ENCODE measurements around the gene ZNF30.
A peak's percentile ranks its signal among the peaks of the same experiment; 100 is the strongest.
"Not testable (repeated sequence)": the region's sequence is repeated elsewhere in the genome, so short reads cannot be mapped to it uniquely, and the experiment has no call there.

ZNF30 gene

DNA sequence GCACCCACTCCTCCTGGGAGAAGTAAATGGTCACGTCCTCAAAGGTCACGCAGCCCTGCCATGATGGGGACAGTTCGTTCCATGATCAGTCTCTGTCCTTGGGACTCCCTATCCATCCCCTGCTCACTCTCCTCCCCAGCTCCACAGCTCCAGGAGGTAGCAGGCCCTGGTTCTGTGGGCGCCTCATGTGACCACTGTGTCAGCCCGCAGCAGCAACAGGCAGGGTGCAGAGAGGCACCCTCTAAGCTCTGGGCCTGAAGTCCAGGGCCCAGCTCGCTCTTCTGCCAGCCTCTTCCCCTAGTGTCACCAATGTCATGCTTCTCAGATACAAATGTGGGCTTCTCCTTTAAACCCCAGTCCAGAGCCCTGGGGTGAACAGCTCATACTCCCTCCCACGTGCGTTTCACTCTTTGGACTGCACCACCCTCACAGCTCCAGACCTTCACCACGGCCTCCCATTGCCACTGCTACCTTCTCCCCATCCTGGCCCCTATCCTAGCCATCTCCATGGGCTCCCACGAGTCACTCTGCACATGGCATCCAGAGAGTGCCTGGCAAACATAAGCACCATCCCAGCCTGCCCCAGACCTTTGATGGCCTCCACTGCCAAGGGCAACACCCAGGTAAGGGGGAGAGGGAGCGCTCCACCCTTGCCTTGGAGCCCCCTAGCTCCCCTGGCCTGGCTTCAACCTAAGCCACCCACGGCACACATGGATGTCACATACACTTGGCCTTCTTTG, 34.4 kb downstream of the ZNF30 start:
- DNase-seq: no peak

GRCh38 chr19:34961775-34962686, 35.3 kb downstream of the ZNF30 start:
- no peak for DNase-seq

GRCh38 chr19:34962687-34963572, 36.2 kb downstream of the ZNF30 start:
- peak; percentile 68 for DNase-seq

DNA sequence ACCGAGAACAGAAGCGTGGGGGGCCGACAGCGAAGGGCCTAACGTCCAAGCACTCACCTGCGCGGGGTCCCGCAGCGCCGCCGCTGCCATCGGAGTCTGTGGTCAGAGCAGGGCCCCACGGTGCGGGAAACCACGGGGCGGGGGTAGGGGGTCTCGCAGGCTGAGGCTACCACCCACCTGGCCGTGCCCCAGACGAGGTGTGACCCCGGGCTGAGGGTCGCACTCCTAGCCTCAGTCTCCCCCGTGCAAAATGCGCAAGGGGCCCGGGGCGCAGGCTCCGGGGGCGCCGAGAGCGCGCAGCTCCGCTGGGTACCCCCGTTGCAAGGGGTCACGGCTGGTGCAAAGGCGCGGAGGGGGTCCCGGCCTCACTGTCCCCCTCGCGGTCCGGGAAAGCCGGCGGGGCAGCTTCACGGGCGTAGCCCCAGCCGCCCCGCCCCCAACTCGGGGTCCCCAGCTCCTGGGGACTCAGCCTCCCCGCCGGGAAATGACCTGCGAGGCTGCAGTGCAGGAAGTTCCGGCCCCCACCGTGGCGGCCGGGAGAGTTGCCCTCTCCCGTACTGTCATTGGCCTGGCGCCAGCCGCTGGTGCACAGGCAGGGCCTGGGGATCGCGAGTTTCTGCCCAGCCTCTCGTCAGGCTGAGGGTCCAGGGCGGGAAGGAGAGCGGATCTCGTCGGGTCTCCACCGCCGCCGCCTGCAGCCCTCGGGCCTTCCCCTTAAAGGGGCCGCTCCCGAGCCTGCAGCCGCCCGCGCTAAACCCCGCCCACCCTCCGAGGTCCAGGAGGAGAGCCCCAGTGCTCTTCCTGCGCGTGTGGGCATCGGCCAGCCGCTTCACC, 37.1 kb downstream of the ZNF30 start, which contains the start of gene ZNF792:
Gene ZNF792 (minus strand): TSS at position 657 of the 834 bp plus-strand sequence. CDS start 567 bp downstream, at position 90.
- peak; percentile 82 for DNase-seq

DNA sequence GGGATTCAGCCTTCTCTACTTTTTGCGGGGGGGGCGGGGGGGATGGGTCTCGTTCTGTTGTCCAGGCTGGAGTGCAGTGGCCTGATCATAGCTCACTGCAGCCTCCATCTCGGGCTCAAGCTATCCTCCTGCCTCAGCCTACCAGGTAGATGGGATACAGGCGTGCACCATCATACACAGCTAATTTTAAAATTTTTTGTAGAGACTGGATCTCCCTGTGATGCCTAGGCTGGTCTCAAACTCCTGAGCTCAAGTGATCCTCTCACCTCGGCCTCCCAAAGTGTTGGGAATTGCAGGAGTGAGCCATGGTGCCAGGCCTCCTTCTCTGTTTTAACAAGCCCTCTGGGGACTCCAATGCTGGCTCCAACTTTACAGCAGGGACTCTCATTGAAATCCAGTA, 37.9 kb downstream of the ZNF30 start:
- DNase-seq: no peak

- DNase-seq: not testable (repeated sequence)
Observed at GRCh38 chr19:34965505-34965904, 38.8 kb downstream of the ZNF30 start.

GRCh38 chr19:34967551-34967950, 40.8 kb downstream of the ZNF30 start:
- DNase-seq: no peak

DNA sequence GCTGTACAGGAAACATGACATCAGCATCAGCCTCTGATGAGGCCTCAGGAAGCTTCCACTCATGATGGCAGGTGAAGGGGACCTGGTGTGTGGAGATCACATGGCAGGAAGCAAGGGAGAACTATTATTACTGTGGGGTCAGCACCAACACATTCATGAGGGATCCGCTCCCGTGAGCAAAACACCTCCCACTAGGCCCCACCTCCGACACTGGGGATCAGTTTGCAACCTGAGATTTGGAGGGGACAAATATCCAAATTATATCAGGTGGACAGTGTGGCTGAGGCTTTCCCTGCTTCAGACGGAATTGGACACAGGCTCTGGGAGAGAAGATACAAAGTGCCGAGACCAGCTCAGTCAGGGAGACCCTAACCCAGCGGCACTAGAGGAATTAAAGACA, 43.0 kb downstream of the ZNF30 start:
- DNase-seq: no peak

DNA sequence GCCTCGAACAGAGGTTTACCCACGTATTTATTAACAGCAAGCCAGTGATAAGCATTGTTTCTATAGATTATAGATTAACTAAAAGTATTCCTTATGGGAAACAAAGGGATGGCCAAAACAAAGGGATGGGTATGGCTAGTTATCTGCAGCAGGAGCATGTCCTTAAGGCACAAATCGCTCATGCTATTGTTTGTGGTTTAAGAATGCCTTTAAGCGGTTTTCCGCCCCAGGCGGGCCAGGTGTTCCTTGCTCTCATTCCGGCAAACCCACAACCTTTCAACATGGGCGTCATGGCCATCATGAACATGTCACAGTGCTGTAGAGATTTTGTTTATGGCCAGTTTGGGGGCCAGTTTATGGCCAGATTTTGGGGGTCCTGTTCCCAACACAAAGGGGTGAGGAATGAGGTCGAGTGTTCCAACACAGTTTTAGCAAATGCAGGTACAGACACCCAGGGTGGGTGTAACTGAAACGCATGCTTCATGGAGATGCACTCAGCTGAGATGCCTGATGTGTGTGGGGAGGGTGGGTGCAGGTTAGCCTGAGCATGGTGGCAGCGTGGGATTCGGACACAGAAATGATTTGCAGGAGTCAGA, 43.6 kb downstream of the ZNF30 start:
- DNase-seq: not testable (repeated sequence)

DNA sequence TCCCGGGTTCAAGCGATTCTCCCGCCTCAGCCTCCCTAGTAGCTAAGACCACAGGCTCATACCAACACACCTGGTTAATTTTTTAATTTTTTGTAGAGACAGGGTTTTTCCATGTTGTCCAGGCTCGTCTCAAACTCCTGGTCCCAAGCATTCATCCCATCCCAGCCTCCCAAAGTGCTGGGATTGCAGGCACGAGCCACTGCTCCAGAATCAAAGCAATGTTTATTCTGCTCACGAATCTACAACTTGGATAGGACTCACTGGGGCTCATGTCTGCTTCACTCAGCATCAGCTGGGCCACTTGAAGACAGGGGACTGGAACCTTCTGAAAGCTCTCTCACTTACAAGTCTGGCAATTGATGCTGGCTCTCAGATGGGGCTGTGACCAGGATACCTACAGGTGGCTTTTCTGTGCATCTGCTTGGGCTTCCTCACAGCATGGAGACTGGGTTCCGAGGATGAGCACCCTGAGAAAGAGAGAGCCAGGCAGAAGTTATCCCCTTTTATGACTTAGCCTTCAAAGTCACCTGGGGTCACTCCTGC, 45.5 kb downstream of the ZNF30 start:
- DNase-seq: peak; percentile 58

- DNase-seq: no peak
Observed at GRCh38 chr19:34974646-34975045, 47.9 kb downstream of the ZNF30 start.

- DNase-seq: no peak
Observed at GRCh38 chr19:34975056-34975455, 48.4 kb downstream of the ZNF30 start.

GRCh38 chr19:34976611-34977010, 49.9 kb downstream of the ZNF30 start:
- peak; percentile 37 for DNase-seq

DNA sequence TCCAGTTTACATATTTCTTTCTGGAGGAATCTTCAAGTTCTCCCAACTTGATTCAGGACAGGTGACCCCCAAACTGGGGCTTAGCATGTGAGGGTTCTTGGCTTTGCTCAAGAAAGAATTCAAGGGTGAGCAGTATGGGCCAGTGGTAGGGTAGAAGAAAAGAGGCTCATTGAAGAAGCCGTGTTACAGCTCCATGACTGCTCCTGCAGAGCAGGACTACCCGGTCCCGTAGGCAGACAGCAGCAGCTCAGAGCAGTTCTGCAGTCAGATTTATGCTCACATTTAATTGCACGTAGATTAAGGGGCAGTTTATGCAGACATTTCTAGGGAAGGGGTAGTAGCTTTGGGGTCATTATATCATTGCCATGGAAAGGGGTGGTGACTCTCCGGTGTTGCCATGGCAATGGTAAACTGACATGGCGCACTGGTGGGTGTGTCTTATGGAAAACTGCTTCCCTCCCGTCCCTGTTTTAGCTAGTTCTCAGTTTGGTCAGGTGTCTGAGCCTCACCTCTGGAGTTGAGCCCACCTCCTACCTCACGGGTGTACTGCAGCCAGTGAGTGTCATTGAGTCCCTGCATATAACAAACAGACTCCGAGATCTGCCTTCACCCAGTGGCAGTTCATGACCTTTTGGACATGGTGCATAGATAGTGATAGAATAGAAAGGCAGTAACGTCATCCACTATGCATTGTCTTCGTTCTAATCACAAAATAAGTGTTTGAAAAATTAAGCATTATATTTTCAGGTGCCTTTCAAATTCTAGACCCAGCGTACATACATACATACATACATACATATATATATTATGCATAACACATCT, 53.3 kb downstream of the ZNF30 start:
- DNase-seq: peak; percentile 28

DNA sequence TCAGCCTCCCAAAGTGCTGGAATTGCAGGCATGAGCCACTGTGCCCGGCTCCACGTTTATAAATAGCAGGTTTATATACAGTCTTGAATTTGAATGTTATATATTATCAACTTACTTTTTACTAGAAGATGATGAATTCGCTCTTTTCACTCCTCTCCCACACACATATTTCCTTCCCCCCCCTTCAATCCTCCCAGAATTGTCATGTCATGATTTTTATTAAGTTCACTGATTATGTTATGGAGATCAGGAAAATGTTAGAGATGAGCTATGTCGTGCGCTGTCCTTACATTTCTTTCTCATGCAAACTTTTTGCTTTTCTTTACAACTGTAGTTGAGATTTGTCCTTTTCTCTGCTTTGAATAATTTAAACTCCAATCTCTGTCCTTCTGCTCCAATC, 55.6 kb downstream of the ZNF30 start:
- no peak for DNase-seq

- no peak for DNase-seq
Observed at GRCh38 chr19:34983786-34984185, 57.1 kb downstream of the ZNF30 start.

- no peak for DNase-seq
Observed at GRCh38 chr19:34984287-34984686, 57.6 kb downstream of the ZNF30 start.

GRCh38 chr19:34985249-34986022, 58.7 kb downstream of the ZNF30 start:
- DNase-seq: no peak

DNA sequence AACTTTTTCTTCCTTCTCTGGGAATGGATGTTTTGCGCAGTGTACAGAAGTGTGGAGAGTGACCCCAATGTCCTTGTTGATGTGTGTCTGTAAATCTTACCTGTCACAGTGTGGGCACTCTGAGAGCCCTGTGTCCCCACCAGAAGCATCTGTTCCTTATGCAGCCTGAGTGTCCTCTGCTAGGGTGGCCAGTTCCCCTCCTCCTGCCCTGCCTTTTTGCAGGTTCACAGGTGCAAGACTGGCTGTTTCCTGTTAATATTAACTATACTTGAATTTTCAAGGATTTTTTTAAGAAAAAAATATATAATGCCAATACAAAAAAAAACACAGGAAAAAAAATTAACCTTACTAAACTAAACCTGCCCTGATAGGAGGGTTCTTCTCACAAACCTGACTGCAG, 61.4 kb downstream of the ZNF30 start:
- DNase-seq: no peak
